Mammary epithelial cell (primary cell): ENCODE data around the gene POU5F2.

Experiments
- CTCF ChIP-seq, 2 donors: IDR thresholded peaks in 1 of 2; conservative IDR thresholded peaks in 1 of 2; 2 replicates each; pipeline ENCODE4 v1.5.1; 2011 to 2012; ENCODE audit warnings: inconsistent platforms in 2 of 2, low read length in 2 of 2, mild to moderate bottlenecking in 2 of 2, control low read depth in 1 of 2, low read depth in 1 of 2; ENCODE audit not compliant: insufficient read depth in 1 of 2; ENCODE audit errors: extremely low read depth in 1 of 2
- EZH2 ChIP-seq: IDR thresholded peaks from 2 replicates; pipeline ENCODE4 v1.6.1; 2012; ENCODE audit warnings: low read length, inconsistent platforms, borderline replicate concordance

- no peak for TF ChIP-seq EZH2
- TF ChIP-seq CTCF (conservative IDR thresholded peaks at IDR 0.05 in 1 of 2, IDR thresholded peaks at IDR 0.05 in 1 of 2; ENCODE audit: extremely low read depth in 1 of 2, insufficient read depth in 1 of 2, low read depth in 1 of 2, low read length in 2 of 2): no peak
Measured at GRCh38 chr5:93790401-93790800, 49.0 kb upstream of the POU5F2 start.
